H9 (cell line): Measurements from ENCODE around the gene LYRM7. TPM values are rescaled to one million over a fixed set of nuclear protein-coding genes. Genes with fewer than 3 reads are reported as not detected.

Source experiments
- DNase-seq: peaks from one replicate; pipeline ENCODE4 v3.0.0-alpha.2; 2017
- H2AFZ ChIP-seq: one replicate; pipeline ENCODE4 v1.6.1; 2013; ENCODE audit warnings: mild to moderate bottlenecking, low read length, control low read depth, moderate library complexity
- H2AK5ac ChIP-seq: 2 replicates; pipeline ENCODE4 v1.6.1; 2013; ENCODE audit warnings: low read length, control low read depth, mixed read lengths; ENCODE audit not compliant: insufficient read length
- H2BK120ac ChIP-seq: one replicate; pipeline ENCODE4 v1.6.1; 2013; ENCODE audit warnings: low read depth, mild to moderate bottlenecking, low read length, control low read depth, inconsistent platforms; ENCODE audit not compliant: poor library complexity, severe bottlenecking
- H2BK12ac ChIP-seq: 2 replicates; pipeline ENCODE4 v1.6.1; 2013; ENCODE audit warnings: low read length, control low read depth, mixed read lengths, low read depth; ENCODE audit not compliant: insufficient read length
- H2BK15ac ChIP-seq: 2 replicates; pipeline ENCODE4 v1.6.1; 2013; ENCODE audit warnings: low read depth, low read length, control low read depth
- H2BK20ac ChIP-seq: one replicate; pipeline ENCODE4 v1.6.1; 2013; ENCODE audit warnings: low read depth, mild to moderate bottlenecking, low read length, control low read depth, inconsistent platforms; ENCODE audit not compliant: poor library complexity, severe bottlenecking
- H2BK5ac ChIP-seq: 2 replicates; pipeline ENCODE4 v1.6.1; 2013; ENCODE audit warnings: low read length, control low read depth, mixed read lengths; ENCODE audit not compliant: insufficient read length
- H3K14ac ChIP-seq: 2 replicates; pipeline ENCODE4 v1.6.1; 2013; ENCODE audit warnings: low read length, control low read depth; ENCODE audit not compliant: insufficient read depth
- H3K18ac ChIP-seq: 2 replicates; pipeline ENCODE4 v1.6.1; 2013; ENCODE audit warnings: low read depth, mild to moderate bottlenecking, mixed read lengths, low read length, control low read depth; ENCODE audit not compliant: insufficient read length
- H3K23ac ChIP-seq: 2 replicates; pipeline ENCODE4 v1.6.1; 2013; ENCODE audit warnings: low read length, control low read depth, mixed read lengths, low read depth; ENCODE audit not compliant: insufficient read length
- H3K23me2 ChIP-seq: 2 replicates; pipeline ENCODE4 v1.6.1; 2013; ENCODE audit warnings: low read depth, mild to moderate bottlenecking, mixed read lengths, low read length, control low read depth; ENCODE audit not compliant: insufficient read length, poor library complexity, severe bottlenecking
- H3K27ac ChIP-seq: 2 replicates; pipeline ENCODE4 v1.5.1; 2013; ENCODE audit warnings: low read length, control low read depth, mixed read lengths, low read depth; ENCODE audit not compliant: insufficient read length
- H3K27me3 ChIP-seq: 2 replicates; pipeline ENCODE4 v1.6.1; 2013; ENCODE audit warnings: low read length, control low read depth, inconsistent platforms; ENCODE audit not compliant: insufficient read depth
- H3K4ac ChIP-seq: 2 replicates; pipeline ENCODE4 v1.6.1; 2013; ENCODE audit warnings: low read depth, mild to moderate bottlenecking, control low read depth, inconsistent platforms, low read length, moderate library complexity
- H3K4me1 ChIP-seq: 2 replicates; pipeline ENCODE4 v1.6.1; 2013; ENCODE audit warnings: low read length, control low read depth, inconsistent platforms; ENCODE audit not compliant: insufficient read depth
- H3K4me2 ChIP-seq: 2 replicates; pipeline ENCODE4 v1.6.1; 2013; ENCODE audit warnings: low read length, control low read depth, mixed read lengths; ENCODE audit not compliant: insufficient read length, insufficient read depth
- H3K56ac ChIP-seq: 2 replicates; pipeline ENCODE4 v1.6.1; 2013; ENCODE audit warnings: low read depth, mild to moderate bottlenecking, mixed read lengths, low read length, control low read depth; ENCODE audit not compliant: insufficient read length
- H3K79me1 ChIP-seq: 2 replicates; pipeline ENCODE4 v1.6.1; 2013; ENCODE audit warnings: low read depth, mild to moderate bottlenecking, moderate library complexity, low read length, control low read depth, inconsistent platforms; ENCODE audit not compliant: insufficient read depth, poor library complexity, severe bottlenecking
- H3K79me2 ChIP-seq: 2 replicates; pipeline ENCODE4 v1.6.1; 2013; ENCODE audit warnings: low read length, control low read depth, inconsistent platforms; ENCODE audit not compliant: insufficient read depth
- H3K9ac ChIP-seq: 2 replicates; pipeline ENCODE4 v1.6.1; 2013; ENCODE audit warnings: low read length, control low read depth, mixed read lengths; ENCODE audit not compliant: insufficient read length; ENCODE audit errors: extremely low read depth
- H3K9me3 ChIP-seq: one replicate; pipeline ENCODE4 v1.6.1; 2013; ENCODE audit warnings: low read depth, low read length, inconsistent platforms; ENCODE audit not compliant: control insufficient read depth
- H3T11ph ChIP-seq: one replicate; pipeline ENCODE4 v1.6.1; 2013; ENCODE audit warnings: mild to moderate bottlenecking, low read length, control low read depth, inconsistent platforms
- H4K20me1 ChIP-seq: one replicate; pipeline ENCODE4 v1.6.1; 2013; ENCODE audit not compliant: control insufficient read depth, insufficient read length, insufficient read depth
- H4K5ac ChIP-seq: 2 replicates; pipeline ENCODE4 v1.6.1; 2013; ENCODE audit warnings: low read depth, mild to moderate bottlenecking, mixed read lengths, low read length, control low read depth; ENCODE audit not compliant: insufficient read length
- H4K8ac ChIP-seq: replicated peaks from 2 replicates; pipeline ENCODE4 v1.6.1; 2013; ENCODE audit warnings: low read length, control low read depth, mixed read lengths, low read depth; ENCODE audit not compliant: insufficient read length
- H4K91ac ChIP-seq: 2 replicates; pipeline ENCODE4 v1.6.1; 2013; ENCODE audit warnings: low read depth, mild to moderate bottlenecking, moderate library complexity, mixed read lengths, low read length, control low read depth; ENCODE audit not compliant: insufficient read length
- H3K27ac Mint-ChIP-seq, 3 experiments: 2 replicates in 2 of 3; 3 replicates in 1 of 3; pipeline ENCODE4 v1.8.0; 2020 to 2021; ENCODE audit warnings: mixed read lengths in 3 of 3, mild to moderate bottlenecking in 1 of 3, moderate library complexity in 1 of 3
- H3K27me3 Mint-ChIP-seq: 2 replicates; pipeline ENCODE4 v1.8.0; 2021; ENCODE audit warnings: low read depth, mild to moderate bottlenecking, moderate library complexity, mixed read lengths
- H3K36me3 Mint-ChIP-seq, 3 experiments: 2 replicates in 2 of 3; 3 replicates in 1 of 3; pipeline ENCODE4 v1.8.0; 2020 to 2021; ENCODE audit warnings: low read depth in 3 of 3, mixed read lengths in 3 of 3; ENCODE audit not compliant: insufficient read depth in 1 of 3
- H3K4me1 Mint-ChIP-seq, 2 experiments: 2 replicates each; pipeline ENCODE4 v1.8.0; 2020; ENCODE audit warnings: mixed read lengths in 2 of 2
- H3K4me3 Mint-ChIP-seq, 2 experiments: 2 replicates in 1 of 2; 3 replicates in 1 of 2; pipeline ENCODE4 v1.8.0; 2020 to 2021; ENCODE audit warnings: mild to moderate bottlenecking in 2 of 2, mixed read lengths in 2 of 2, moderate library complexity in 1 of 2
- H3K9me3 Mint-ChIP-seq, 2 experiments: 2 replicates in 1 of 2; 3 replicates in 1 of 2; pipeline ENCODE4 v1.8.0; 2020; ENCODE audit warnings: mild to moderate bottlenecking in 2 of 2, mixed read lengths in 2 of 2, moderate library complexity in 1 of 2
- total RNA-seq: library from RNA; stranded (reverse); gene quantifications from 2 replicates; pipeline ENCODE4 v1.2.1, GENCODE V29; 2021
- TF ChIP-seq, protein P1 (sequence below): fragments of 200-600 bp; sonication (generic); conservative IDR thresholded peaks from 3 replicates; pipeline ENCODE4 v1.8.0; 2021; ENCODE audit warnings: antibody characterized with exemption, mild to moderate bottlenecking

Gene LYRM7
- total RNA-seq, 1 experiment from 2014 or later: 7.0 TPM

DNA sequence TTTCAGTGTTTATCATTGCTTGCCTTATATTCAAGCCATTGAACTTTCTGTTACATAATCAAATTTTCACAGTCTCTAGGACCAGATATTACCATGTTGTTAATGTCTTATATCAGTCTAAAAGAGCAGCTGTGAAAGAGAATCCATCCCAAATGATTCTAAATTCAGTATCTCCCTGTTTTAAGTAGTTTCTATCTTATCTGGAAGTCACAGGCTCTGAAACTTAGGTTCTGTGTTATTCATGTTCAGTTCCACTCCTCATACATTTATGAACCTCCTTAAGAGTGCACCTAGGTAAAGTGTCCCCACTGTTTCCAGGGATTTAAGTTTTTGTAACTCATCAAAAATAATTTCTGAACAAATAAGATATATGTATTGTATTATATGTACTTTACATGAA is 9.7 kb downstream of the LYRM7 start:
- no peak overlapping the region for H4K8ac ChIP-seq

More for the DNA sequence above, 9.7 kb downstream of the LYRM7 start:
- no peak for DNase-seq
- Histone ChIP-seq H3K18ac (no peak overlapping the region), H3K4me2 (no peak overlapping the region), H2BK15ac (no peak overlapping the region), H3T11ph (no peak overlapping the region), H3K4me1 (no peaks in the 10 kb centered on the region), H3K56ac (no peak overlapping the region), H3K79me1 (no peaks in the 10 kb centered on the region), H4K5ac (no peak overlapping the region), H2BK5ac (no peak overlapping the region), H3K27me3 (no peaks in the 10 kb centered on the region), H2BK12ac (no peak overlapping the region), H4K91ac (no peak overlapping the region), H3K4ac (no peak overlapping the region), H2BK20ac (no peak overlapping the region), H3K9me3 (no peaks in the 10 kb centered on the region), H3K79me2 (no peaks in the 10 kb centered on the region), H2BK120ac (no peak overlapping the region), H4K20me1 (no peaks in the 10 kb centered on the region), H3K23me2 (no peaks in the 10 kb centered on the region), H3K14ac (no peak overlapping the region), H3K27ac (no peak overlapping the region), H2AFZ (no peak overlapping the region), H3K9ac (no peak overlapping the region), H2AK5ac (no peak overlapping the region), H3K23ac (no peak overlapping the region)
- Mint-ChIP-seq H3K27me3 (no peaks in the 10 kb centered on the region), H3K9me3 (no peaks in the 10 kb centered on the region), H3K4me1 (no peaks in the 10 kb centered on the region), H3K27ac (no peak overlapping the region), H3K4me3 (no peak overlapping the region), H3K36me3 (no peaks in the 10 kb centered on the region)
- TF ChIP-seq, protein P1, sequence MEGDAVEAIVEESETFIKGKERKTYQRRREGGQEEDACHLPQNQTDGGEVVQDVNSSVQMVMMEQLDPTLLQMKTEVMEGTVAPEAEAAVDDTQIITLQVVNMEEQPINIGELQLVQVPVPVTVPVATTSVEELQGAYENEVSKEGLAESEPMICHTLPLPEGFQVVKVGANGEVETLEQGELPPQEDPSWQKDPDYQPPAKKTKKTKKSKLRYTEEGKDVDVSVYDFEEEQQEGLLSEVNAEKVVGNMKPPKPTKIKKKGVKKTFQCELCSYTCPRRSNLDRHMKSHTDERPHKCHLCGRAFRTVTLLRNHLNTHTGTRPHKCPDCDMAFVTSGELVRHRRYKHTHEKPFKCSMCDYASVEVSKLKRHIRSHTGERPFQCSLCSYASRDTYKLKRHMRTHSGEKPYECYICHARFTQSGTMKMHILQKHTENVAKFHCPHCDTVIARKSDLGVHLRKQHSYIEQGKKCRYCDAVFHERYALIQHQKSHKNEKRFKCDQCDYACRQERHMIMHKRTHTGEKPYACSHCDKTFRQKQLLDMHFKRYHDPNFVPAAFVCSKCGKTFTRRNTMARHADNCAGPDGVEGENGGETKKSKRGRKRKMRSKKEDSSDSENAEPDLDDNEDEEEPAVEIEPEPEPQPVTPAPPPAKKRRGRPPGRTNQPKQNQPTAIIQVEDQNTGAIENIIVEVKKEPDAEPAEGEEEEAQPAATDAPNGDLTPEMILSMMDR: no peak
